ENCODE data around the gene THAP11. TPM values are rescaled to one million over a fixed set of nuclear protein-coding genes. Genes with fewer than 3 reads are reported as not detected.

THAP11 gene
- total and polyA plus RNA-seq, 12 donors = 6.0 to 41.3 (median 25.5) TPM

- Histone ChIP-seq H3K27me3 (no peaks in the 10 kb centered on the region), H3K27ac (peak within 1 kb of the TSS; percentile 90 to 100 (median 97)), H3K4me3 (peak within 1 kb of the TSS; percentile 55 to 100 (median 96)), H3K9me3 (no peaks in the 10 kb centered on the region), H3K36me3 (peaks cover 0 to 7% (median 0%) of the 10 kb centered on the region in 9 donors), H3K4me1 (peaks cover 21 to 63% (median 54%) of the 10 kb centered on the region in 9 donors)
- WGBS, 2 donors = 0% methylated on average over 40 to 59 of the region's 62 CpGs
- ATAC-seq (peak; percentile 30 to 73 (median 56)), DNase-seq (peak in 1 of 2 donors; percentile 54)
- TF ChIP-seq CTCF (IDR thresholded peaks at IDR 0.05) = no peak
- intact Hi-C loops (cut with DNase I) = loop anchor here in 3 of 10 donors (2.0 to 10.0 kb wide), 5 partner anchors 16 to 322 kb away; partner anchors contain the start of genes EDC4 (in 1 of the 3), RANBP10 (in 1 of the 3), RIPOR1 (in 1 of the 3) and TSNAXIP1 (in 1 of the 3)
Measured at GRCh38 chr16:67847064-67847861, 5.1 kb downstream of the THAP11 start, which contains the start of gene CENPT. Gene CENPT, minus strand, starts transcription at chr16:67847693. Its CDS starts 13,834 bp downstream, at chr16:67833859.

GRCh38 chr16:67848118-67848517, 6.0 kb downstream of the THAP11 start:
- Histone ChIP-seq H3K9me3 (no peaks in the 10 kb centered on the region), H3K27ac (peak overlapping the region in 9 of 10 donors; percentile 90 to 100 (median 97)), H3K4me1 (peaks cover 21 to 59% (median 53%) of the 10 kb centered on the region in 9 donors), H3K4me3 (peak overlapping the region; percentile 55 to 100 (median 96)), H3K36me3 (peaks cover 0 to 8% (median 0%) of the 10 kb centered on the region in 9 donors), H3K27me3 (no peaks in the 10 kb centered on the region)
- intact Hi-C loops (cut with DNase I) = loop anchor here in 2 of 10 donors (5.0 to 10.0 kb wide), 3 partner anchors 41 to 323 kb away; partner anchors contain the start of genes RANBP10 (in 1 of the 2), RIPOR1 (in 1 of the 2) and TSNAXIP1 (in 1 of the 2)
- TF ChIP-seq CTCF (IDR thresholded peaks at IDR 0.05) = no peak
- DNase-seq (no peak), ATAC-seq (no peak)
- WGBS, 2 donors = 87 to 90% methylated on average over 11 of the region's 11 CpGs

GRCh38 chr16:67853670-67854069, 11.6 kb downstream of the THAP11 start:
- Histone ChIP-seq H3K27ac (no peak overlapping the region), H3K9me3 (no peaks in the 10 kb centered on the region), H3K4me3 (no peak overlapping the region), H3K36me3 (peaks cover 0 to 13% (median 0%) of the 10 kb centered on the region in 9 donors), H3K4me1 (peaks cover 22 to 64% (median 45%) of the 10 kb centered on the region in 9 donors), H3K27me3 (no peaks in the 10 kb centered on the region)
- intact Hi-C loops (cut with DNase I) = no loop called here
- DNase-seq (no peak), ATAC-seq (no peak)
- TF ChIP-seq CTCF (IDR thresholded peaks at IDR 0.05) = no peak
- WGBS, 2 donors = 94 to 98% methylated on average over 3 of the region's 3 CpGs

- peak overlapping the region in 7 of 10 donors; percentile 20 to 87 (median 81) for H3K27ac ChIP-seq
- no peaks in the 10 kb centered on the region for H3K9me3 ChIP-seq
- H3K4me1 ChIP-seq = peaks cover 23 to 72% (median 48%) of the 10 kb centered on the region in 9 donors
- no peaks in the 10 kb centered on the region for H3K27me3 ChIP-seq
- no peak for DNase-seq
- peaks cover 0 to 15% (median 0%) of the 10 kb centered on the region in 9 donors for H3K36me3 ChIP-seq
- TF ChIP-seq CTCF (IDR thresholded peaks at IDR 0.05) = no peak
- no peak overlapping the region for H3K4me3 ChIP-seq
- intact Hi-C loops (cut with DNase I) = no loop called here
- no peak for ATAC-seq
- 48 to 61% methylated on average over 10 of the region's 10 CpGs for WGBS, 2 donors
Measured at GRCh38 chr16:67855789-67856188, 13.7 kb downstream of the THAP11 start.

Data from heart right ventricle (tissue), 16 donors.